Cardiac fibroblast (primary cell): Measurements from ENCODE around the gene LEP.

ENCODE experiments used
- DNase-seq, 2 donors: peaks; one replicate each; pipeline versions ENCODE4 v3.0.0 to v3.0.0-alpha.2; 2010; ENCODE audit warnings: low read depth in 2 of 2
- H3K4me3 ChIP-seq, 2 donors: replicated peaks in 1 of 2; 1 replicate in 1 of 2; 2 replicates in 1 of 2; pipeline ENCODE4 v1.5.1; 2011; ENCODE audit warnings: low read depth in 2 of 2, low read length in 2 of 2, mild to moderate bottlenecking in 2 of 2, moderate library complexity in 1 of 2
- TF ChIP-seq, protein P1 (sequence below): IDR thresholded peaks from one replicate; pipeline ENCODE4 v1.5.1; 2011; ENCODE audit warnings: low read depth, mild to moderate bottlenecking, low read length, inconsistent platforms

The LEP gene

DNA sequence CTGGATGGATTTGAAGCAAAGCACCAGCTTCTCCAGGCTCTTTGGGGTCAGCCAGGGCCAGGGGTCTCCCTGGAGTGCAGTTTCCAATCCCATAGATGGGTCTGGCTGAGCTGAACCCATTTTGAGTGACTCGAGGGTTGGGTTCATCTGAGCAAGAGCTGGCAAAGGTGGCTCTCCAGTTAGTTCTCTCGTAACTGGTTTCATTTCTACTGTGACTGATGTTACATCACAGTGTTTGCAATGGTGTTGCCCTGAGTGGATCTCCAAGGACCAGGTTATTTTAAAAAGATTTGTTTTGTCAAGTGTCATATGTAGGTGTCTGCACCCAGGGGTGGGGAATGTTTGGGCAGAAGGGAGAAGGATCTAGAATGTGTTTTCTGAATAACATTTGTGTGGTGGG is 14.2 kb downstream of the LEP start:
- no peak for DNase-seq
- TF ChIP-seq, protein P1, sequence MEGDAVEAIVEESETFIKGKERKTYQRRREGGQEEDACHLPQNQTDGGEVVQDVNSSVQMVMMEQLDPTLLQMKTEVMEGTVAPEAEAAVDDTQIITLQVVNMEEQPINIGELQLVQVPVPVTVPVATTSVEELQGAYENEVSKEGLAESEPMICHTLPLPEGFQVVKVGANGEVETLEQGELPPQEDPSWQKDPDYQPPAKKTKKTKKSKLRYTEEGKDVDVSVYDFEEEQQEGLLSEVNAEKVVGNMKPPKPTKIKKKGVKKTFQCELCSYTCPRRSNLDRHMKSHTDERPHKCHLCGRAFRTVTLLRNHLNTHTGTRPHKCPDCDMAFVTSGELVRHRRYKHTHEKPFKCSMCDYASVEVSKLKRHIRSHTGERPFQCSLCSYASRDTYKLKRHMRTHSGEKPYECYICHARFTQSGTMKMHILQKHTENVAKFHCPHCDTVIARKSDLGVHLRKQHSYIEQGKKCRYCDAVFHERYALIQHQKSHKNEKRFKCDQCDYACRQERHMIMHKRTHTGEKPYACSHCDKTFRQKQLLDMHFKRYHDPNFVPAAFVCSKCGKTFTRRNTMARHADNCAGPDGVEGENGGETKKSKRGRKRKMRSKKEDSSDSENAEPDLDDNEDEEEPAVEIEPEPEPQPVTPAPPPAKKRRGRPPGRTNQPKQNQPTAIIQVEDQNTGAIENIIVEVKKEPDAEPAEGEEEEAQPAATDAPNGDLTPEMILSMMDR, result no peak
- H3K4me3 ChIP-seq, result no peak overlapping the region

DNA sequence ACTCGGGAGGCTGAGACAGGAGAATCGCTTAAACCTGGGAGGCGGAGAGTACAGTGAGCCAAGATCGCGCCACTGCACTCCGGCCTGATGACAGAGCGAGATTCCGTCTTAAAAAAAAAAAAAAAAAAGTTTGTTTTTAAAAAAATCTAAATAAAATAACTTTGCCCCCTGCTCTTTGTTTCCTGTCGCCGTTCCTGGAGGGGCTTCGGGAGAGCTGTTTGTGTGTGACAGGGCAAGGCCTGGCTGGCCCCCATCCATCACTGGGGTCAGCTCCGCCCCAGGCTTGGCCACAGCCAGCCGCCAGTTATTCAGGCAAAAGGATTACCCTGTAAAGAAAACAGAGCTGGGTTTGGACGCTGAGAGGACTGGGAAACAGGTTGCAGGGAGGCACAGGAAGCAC is 16.4 kb downstream of the LEP start:
- TF ChIP-seq, protein P1, result no peak
- no peak overlapping the region for H3K4me3 ChIP-seq
- no peak for DNase-seq

DNA sequence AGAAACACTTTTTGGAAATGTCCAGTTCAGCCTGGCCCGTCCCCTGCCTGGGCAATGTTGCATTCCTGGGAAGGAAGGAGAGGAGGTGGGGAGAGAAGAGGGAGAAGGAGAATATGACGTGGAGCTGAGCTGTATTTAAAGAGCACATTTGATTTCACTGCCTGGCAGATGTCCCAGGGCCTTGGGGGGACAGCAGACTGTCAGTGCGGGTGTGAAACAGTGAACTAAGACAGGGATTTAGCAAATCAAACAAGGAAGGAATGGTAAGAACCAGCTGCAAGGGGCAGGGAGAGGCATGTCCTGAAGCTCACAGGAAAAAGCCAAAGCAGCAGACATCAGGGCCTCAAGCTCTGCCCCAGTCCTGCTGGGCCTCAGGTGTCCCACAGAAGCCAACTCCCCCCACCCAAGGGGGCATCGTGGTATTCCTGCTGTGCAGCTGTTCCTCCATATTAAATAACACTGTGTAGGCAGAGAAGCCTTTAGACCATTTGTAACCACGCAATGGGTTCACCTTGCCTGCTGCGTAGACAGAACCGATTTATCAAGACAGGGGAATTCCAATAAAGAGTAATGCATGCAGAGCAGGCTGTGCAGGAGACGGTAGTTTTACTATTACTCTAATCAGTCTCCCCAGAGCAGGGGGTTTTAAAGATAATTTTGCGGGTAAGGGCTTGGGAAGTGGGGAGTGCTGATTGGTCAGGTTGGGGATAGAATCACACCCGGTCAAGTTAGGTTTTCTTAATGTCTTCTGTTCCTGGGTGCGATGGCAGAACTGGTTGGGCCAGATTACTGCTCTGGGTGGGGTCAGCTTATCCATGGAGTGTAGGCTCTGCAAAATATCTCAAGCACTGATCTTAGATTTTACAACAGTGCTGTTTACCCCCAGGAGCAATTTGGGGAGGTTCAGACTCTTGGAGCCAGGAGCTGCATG is 18.3 kb downstream of the LEP start:
- DNase-seq, result peak; percentile 15 to 46

DNA sequence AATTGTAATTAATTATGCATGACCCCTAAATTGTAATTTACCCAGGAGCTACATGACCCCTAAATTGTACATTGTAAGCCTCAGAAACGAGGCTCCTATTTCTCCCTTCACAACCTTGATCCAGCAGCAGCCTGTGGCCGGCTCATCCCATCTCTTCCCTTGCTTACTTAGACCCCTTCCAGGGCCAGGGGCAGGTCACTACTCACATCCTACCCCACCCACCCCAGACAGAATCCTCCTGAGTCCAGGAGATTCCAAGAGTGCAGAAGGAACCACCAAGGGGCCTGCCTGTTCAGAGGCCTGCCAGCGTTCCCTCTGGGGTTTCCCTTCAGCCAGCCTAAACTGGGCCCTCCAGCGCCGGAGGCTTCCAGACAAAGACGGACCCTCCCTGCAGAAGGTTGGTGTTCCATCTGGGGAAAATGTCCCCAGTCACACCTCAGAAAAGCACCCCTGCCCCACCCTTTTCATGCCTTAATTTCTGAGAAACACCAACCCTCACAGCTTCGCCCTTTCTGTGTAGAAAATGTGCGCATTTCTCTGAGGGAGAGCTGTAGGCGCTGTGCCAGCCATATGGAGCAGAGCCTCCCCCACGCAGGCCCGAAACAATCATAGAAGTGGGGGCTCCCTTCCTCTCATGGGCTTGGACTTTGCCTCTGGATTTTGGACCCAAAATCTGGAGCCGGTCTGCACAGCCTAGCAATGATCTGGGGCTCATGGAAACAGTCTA is 19.2 kb downstream of the LEP start:
- TF ChIP-seq, protein P1, result no peak
- no peak overlapping the region for H3K4me3 ChIP-seq

More for the DNA sequence above, 18.3 kb downstream of the LEP start:
- no peak overlapping the region for H3K4me3 ChIP-seq
- TF ChIP-seq, protein P1, result no peak

DNA sequence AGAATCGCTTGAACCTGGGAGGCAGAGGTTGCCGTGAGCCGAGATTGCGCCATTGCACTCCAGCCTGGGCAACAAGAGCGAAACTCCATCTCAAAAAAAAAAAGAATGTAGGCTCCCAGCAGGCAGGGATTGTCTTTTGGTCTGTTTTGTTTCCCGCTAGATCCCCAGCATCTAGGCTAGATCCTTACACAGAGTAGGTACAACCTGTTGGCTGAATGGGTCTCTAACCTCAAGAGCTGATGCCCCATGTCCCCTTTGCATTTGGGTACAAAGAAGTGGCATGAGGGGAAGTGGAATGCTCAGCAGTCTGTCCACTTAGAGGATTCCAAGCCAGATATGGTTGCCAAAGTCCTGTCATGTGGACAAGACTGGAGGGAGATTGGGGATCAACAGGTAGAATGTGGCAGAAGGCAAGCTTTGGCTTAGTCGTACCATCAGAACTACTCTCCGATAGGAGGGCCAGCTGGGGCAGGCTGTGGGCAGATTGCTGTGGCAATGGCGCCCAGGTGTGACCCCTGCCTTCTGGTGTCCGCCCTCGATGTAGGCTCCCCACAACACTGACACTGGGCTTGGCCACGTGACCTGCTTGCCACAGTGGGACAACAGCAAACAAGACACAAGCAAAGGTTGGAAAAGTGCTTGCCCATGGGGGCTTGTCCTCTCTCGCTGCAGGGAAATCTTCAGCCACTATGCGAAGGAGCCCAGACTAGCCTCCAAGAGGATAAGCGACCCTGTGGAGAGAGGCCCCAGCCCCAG is 21.4 kb downstream of the LEP start:
- no peak for DNase-seq
- TF ChIP-seq, protein P1, result no peak
- no peak overlapping the region for H3K4me3 ChIP-seq

More for the DNA sequence above, 19.2 kb downstream of the LEP start:
- DNase-seq, result no peak

DNA sequence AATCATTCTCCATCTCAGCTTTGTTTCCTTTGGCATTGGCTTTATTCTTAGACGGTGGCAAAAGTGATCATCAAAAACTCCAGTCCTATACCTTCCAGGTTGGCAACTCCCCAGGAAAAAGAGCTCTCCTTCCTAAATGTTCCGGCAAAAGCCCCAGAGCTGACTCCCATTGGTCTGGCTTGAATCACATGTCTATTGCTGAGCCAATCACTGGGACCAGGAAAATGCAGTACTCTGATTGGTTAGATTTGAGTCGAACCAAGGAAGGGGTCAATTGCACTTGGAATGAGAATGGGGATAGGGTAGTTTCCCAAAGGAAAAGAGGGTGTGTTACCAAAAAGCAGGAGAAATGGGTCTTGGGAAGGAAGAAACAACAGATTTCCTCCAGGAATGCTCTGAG is 22.3 kb downstream of the LEP start:
- DNase-seq, result no peak

More for the DNA sequence above, 22.3 kb downstream of the LEP start:
- TF ChIP-seq, protein P1, result no peak
- no peak overlapping the region for H3K4me3 ChIP-seq
